Osteocyte (in vitro differentiated cells): ENCODE measurements around the gene USP13. TPM values are rescaled to one million over a fixed set of nuclear protein-coding genes. Genes with fewer than 3 reads are reported as not detected.
A peak's percentile ranks its signal among the peaks of the same experiment; 100 is the strongest.

Source experiments
- DNase-seq: peaks from one replicate; pipeline ENCODE4 v3.0.0; 2021; ENCODE audit warnings: mixed read lengths; ENCODE audit not compliant: unreplicated experiment; ENCODE audit errors: extremely low spot score
- H3K27ac Mint-ChIP-seq: one replicate; pipeline ENCODE4 v1.8.0; 2021; ENCODE audit warnings: mild to moderate bottlenecking, mixed read lengths; ENCODE audit not compliant: unreplicated experiment
- H3K27me3 Mint-ChIP-seq: one replicate; pipeline ENCODE4 v1.8.0; 2021; ENCODE audit warnings: mixed read lengths; ENCODE audit not compliant: unreplicated experiment
- H3K36me3 Mint-ChIP-seq: one replicate; pipeline ENCODE4 v1.8.0; 2021; ENCODE audit warnings: mixed read lengths; ENCODE audit not compliant: unreplicated experiment
- H3K4me1 Mint-ChIP-seq: one replicate; pipeline ENCODE4 v1.8.0; 2021; ENCODE audit warnings: mixed read lengths; ENCODE audit not compliant: unreplicated experiment
- H3K4me3 Mint-ChIP-seq: one replicate; pipeline ENCODE4 v1.8.0; 2021; ENCODE audit warnings: mild to moderate bottlenecking, moderate library complexity, mixed read lengths; ENCODE audit not compliant: unreplicated experiment
- H3K9me3 Mint-ChIP-seq: one replicate; pipeline ENCODE4 v1.8.0; 2021; ENCODE audit warnings: mixed read lengths; ENCODE audit not compliant: unreplicated experiment
- total RNA-seq: library from RNA; stranded (reverse); gene quantifications from 2 replicates; pipeline ENCODE4 v1.2.1, GENCODE V29; 2021
- TF ChIP-seq, protein P1 (sequence below): fragments of 200-600 bp; sonication (generic); IDR thresholded peaks from 2 replicates; pipeline ENCODE4 v1.5.0; 2021; ENCODE audit warnings: antibody characterized with exemption, mild to moderate bottlenecking, moderate library complexity

USP13 gene
- total RNA-seq, 1 donor from 2014 or later, result 36.3 TPM

DNA sequence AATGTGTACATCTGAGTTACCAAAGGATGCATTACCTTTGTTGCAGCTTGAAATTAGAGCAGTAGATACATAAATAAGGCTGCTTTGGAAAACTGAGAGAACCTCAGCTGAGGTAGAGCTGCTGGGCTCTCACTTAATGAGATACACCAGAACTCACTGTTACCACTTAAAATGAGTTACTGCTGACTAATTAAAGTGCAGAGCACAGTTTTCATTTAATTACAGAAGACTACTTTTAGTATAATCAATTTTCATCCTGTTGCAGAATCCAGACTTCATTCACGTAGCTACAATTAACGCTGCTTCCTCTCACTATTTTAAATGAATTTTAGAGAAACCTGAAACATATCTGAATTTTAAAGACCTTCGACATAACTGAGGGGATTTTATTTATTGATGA lies 169.5 kb downstream of the USP13 start:
- no peak for DNase-seq
- Mint-ChIP-seq H3K9me3 (peaks cover 9% of the 10 kb centered on the region), H3K27me3 (no peaks in the 10 kb centered on the region), H3K36me3 (no peaks in the 10 kb centered on the region), H3K4me3 (no peak overlapping the region), H3K27ac (no peak overlapping the region), H3K4me1 (peaks cover 41% of the 10 kb centered on the region)
- TF ChIP-seq, protein P1, sequence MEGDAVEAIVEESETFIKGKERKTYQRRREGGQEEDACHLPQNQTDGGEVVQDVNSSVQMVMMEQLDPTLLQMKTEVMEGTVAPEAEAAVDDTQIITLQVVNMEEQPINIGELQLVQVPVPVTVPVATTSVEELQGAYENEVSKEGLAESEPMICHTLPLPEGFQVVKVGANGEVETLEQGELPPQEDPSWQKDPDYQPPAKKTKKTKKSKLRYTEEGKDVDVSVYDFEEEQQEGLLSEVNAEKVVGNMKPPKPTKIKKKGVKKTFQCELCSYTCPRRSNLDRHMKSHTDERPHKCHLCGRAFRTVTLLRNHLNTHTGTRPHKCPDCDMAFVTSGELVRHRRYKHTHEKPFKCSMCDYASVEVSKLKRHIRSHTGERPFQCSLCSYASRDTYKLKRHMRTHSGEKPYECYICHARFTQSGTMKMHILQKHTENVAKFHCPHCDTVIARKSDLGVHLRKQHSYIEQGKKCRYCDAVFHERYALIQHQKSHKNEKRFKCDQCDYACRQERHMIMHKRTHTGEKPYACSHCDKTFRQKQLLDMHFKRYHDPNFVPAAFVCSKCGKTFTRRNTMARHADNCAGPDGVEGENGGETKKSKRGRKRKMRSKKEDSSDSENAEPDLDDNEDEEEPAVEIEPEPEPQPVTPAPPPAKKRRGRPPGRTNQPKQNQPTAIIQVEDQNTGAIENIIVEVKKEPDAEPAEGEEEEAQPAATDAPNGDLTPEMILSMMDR, result no peak

DNA sequence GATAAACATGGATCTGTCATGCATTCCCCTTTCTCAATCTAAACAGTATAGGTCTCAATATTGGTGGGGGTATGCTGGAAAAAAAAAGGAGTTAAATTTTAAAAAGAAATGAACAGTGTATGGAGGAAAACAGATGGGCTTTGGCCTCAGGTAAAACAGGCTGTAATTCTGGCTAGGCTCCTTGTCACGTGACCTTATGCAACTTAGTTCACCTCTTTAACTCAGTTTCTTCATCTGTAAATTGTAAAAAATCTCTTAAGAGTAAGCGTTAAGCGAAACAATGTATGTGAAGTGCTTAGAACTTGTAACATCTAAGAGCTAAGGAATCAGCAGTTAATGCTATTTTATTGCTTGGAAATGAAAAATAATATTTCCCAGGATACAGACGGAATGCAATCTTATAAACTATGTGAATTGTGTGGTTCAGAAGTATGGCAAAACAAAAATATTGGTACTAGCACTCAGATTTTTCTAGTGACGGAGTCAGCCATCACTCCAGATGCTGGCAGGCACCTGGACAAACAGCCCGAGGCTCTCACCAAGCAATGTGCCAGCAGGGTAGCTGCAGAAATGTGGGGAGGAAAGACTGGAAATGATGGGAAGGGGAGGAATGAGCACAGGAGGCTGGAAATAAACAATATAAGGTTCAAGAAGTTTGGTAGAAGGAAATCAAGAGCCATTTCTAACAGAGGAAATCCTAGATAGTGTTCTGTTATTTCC lies 172.8 kb downstream of the USP13 start:
- H3K4me1 Mint-ChIP-seq, result peaks cover 48% of the 10 kb centered on the region
- peak overlapping the region; percentile 87 for H3K27ac Mint-ChIP-seq
- H3K27me3 Mint-ChIP-seq, result no peaks in the 10 kb centered on the region
- DNase-seq, result peak; percentile 86
- H3K4me3 Mint-ChIP-seq, result peak overlapping the region; percentile 10
- TF ChIP-seq, protein P1, result no peak
- no peaks in the 10 kb centered on the region for H3K36me3 Mint-ChIP-seq
- H3K9me3 Mint-ChIP-seq, result peaks cover 3% of the 10 kb centered on the region

DNA sequence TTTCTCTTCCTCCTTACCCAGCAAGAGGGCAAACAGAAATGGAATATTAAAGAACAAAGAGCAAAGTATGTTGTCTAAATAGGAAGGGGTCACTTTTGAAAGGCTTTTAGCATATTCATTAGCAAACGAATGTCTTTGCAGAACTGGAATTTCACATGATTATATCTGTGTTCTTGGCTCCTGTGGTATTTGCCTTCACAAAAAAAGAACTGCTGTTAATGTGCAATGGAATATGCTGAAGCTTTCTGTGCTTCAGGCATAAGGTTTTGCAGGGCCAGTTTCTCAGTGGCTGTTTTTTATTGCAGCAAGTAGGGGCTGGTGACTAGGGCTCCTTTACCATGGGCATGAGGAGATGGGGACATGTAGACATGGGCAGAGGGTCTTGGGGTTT lies 173.4 kb downstream of the USP13 start:
- Mint-ChIP-seq H3K4me1 (peaks cover 46% of the 10 kb centered on the region), H3K27me3 (no peaks in the 10 kb centered on the region), H3K27ac (peak overlapping the region; percentile 87), H3K4me3 (peak overlapping the region; percentile 10), H3K36me3 (no peaks in the 10 kb centered on the region), H3K9me3 (peaks cover 3% of the 10 kb centered on the region)
- TF ChIP-seq, protein P1, result no peak
- DNase-seq, result no peak

DNA sequence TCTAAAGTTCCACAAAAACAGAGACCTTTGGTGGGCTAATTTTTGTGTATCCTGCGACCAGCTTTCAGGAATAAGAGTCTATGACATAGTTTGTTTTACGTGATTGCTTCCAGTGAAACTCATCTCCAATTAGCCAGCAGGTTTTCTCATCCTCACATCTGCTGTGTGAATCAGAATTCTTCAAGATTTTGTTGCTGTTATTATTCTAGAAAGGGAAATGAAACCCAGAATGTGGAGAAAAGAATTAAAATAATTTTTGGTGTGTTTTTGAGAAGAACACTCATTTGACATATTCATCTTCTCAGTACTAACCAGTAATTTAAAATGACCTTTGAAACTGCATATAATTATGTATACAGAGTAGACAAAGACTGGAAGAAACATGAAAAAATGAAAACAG lies 175.9 kb downstream of the USP13 start:
- Mint-ChIP-seq H3K36me3 (no peaks in the 10 kb centered on the region), H3K27me3 (no peaks in the 10 kb centered on the region), H3K27ac (no peak overlapping the region), H3K4me1 (peaks cover 46% of the 10 kb centered on the region), H3K9me3 (peaks cover 3% of the 10 kb centered on the region), H3K4me3 (no peak overlapping the region)
- TF ChIP-seq, protein P1, result no peak
- no peak for DNase-seq

DNA sequence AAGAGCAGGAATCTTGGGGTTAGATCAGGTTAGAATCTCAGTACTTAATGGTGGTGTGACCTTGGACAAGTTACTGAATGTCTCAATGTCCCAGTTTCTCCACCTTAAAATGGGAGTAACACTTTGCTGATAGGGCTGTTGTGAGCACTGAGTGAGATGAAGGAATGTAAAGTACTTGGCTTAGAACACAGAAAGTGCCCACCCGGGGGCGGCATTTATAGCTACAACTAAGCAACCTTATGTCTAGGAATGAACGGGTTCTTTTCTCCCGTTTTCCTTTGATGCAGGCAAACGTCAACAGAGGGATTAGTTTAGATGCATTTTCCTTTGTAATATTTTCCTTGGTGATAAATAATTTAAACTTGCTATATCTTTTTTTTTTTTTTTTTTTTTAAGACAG lies 176.6 kb downstream of the USP13 start:
- H3K27ac Mint-ChIP-seq, result no peak overlapping the region
- peaks cover 47% of the 10 kb centered on the region for H3K4me1 Mint-ChIP-seq

More for the DNA sequence above, 176.6 kb downstream of the USP13 start:
- peaks cover 3% of the 10 kb centered on the region for H3K9me3 Mint-ChIP-seq
- TF ChIP-seq, protein P1, result peak; percentile 6
- H3K4me3 Mint-ChIP-seq, result no peak overlapping the region
- H3K27me3 Mint-ChIP-seq, result no peaks in the 10 kb centered on the region
- H3K36me3 Mint-ChIP-seq, result no peaks in the 10 kb centered on the region
- DNase-seq, result no peak
